ENCODE data around the gene DIP2C.
"Not testable (repeated sequence)": the region's sequence is repeated elsewhere in the genome, so short reads cannot be mapped to it uniquely, and the experiment has no call there.

Gene DIP2C

DNA sequence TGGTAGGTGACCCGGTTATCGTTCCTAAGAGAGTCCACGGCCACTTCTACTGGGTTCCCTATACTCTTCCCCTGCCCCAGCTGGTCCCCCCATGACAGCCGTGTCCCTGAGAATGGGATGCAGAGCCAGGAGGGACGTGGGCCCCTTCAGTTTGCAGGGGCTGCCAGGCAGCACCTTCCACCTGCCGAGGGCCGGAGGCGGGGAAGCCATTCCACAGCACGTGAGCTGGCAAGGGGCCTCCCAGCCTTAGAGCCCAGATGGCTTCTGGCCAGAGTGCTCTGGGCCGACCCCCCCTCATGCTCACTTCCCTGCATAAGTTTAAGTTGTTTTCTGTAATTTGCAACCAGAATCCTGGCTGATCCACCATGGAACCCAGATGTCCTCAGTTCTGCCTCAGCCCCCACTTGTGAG lies 39.0 kb downstream of the DIP2C start:
- Histone ChIP-seq H3K27ac (no peak overlapping the region), H3K4me3 (ENCODE audit: low read depth, low read length) (no peak overlapping the region), H3K27me3 (replicated peaks) (no peaks in the 10 kb centered on the region), H3K36me3 (replicated peaks) (no peaks in the 10 kb centered on the region)
- in situ Hi-C loops (cut with HindIII; ENCODE audit: low pct_ligation_motif_present, low sequenced_read_pairs) = no loop called here
- TF ChIP-seq, protein P1, sequence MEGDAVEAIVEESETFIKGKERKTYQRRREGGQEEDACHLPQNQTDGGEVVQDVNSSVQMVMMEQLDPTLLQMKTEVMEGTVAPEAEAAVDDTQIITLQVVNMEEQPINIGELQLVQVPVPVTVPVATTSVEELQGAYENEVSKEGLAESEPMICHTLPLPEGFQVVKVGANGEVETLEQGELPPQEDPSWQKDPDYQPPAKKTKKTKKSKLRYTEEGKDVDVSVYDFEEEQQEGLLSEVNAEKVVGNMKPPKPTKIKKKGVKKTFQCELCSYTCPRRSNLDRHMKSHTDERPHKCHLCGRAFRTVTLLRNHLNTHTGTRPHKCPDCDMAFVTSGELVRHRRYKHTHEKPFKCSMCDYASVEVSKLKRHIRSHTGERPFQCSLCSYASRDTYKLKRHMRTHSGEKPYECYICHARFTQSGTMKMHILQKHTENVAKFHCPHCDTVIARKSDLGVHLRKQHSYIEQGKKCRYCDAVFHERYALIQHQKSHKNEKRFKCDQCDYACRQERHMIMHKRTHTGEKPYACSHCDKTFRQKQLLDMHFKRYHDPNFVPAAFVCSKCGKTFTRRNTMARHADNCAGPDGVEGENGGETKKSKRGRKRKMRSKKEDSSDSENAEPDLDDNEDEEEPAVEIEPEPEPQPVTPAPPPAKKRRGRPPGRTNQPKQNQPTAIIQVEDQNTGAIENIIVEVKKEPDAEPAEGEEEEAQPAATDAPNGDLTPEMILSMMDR (IDR thresholded peaks at IDR 0.05; ENCODE audit: low read depth, low read length, missing control alignments) = no peak
- no peak for DNase-seq

DNA sequence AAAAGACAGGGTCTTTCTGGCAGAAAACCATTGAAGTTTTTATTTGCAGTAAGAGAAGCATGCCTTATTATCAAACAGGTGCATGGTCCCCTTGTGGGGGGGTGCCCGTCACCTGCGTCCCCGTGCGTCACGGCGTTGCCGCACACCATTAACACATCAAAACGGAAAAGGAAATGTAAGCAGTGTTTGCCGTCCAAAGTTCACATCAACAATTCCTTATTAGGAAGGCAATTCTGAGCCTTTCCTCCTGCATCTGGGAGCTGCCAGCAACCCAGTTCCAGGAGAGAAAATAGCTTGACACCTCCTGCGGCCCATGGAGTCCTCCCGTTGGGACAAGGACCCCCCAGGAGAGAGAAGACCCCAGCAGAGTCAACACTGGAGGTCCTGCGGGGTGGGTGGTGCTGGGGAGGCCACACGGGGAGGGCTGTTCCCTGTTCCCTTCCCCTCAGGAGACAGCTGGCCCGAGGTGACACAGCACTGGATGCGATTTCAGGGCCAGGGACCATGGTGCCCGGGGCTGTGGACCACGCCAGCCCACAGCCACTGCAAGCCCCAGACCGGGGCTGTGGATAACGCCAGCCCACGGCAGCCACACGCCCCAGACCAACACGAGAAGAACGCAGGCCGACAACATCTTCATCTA lies 39.5 kb downstream of the DIP2C start:
- Histone ChIP-seq H3K36me3 (replicated peaks) (no peaks in the 10 kb centered on the region), H3K27ac (no peak overlapping the region), H3K4me3 (ENCODE audit: low read depth, low read length) (no peak overlapping the region), H3K27me3 (replicated peaks) (no peaks in the 10 kb centered on the region)
- TF ChIP-seq, protein P1 (IDR thresholded peaks at IDR 0.05; ENCODE audit: low read depth, low read length, missing control alignments) = no peak
- in situ Hi-C loops (cut with HindIII; ENCODE audit: low pct_ligation_motif_present, low sequenced_read_pairs) = no loop called here
- no peak for DNase-seq

DNA sequence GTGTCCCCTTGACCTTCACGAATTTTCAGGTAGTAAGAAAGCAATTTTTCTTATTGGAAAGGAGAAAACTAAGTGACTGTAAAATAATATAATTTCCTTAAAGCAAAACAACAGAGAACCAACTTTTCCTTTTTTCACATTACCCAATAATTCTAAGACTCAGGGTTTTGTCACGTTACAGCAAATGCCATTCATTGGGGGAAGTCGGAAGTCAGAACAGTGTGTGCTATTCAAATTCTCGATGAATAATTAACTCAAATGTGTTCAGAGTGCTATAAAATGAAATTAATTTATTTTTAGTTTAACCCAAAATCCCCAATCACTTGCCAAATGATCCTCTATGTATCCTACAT lies 40.0 kb downstream of the DIP2C start:
- Histone ChIP-seq H3K36me3 (replicated peaks) (no peaks in the 10 kb centered on the region), H3K4me3 (ENCODE audit: low read depth, low read length) (no peak overlapping the region), H3K27ac (no peak overlapping the region), H3K27me3 (replicated peaks) (no peaks in the 10 kb centered on the region)
- no peak for DNase-seq
- in situ Hi-C loops (cut with HindIII; ENCODE audit: low pct_ligation_motif_present, low sequenced_read_pairs) = no loop called here
- TF ChIP-seq, protein P1 (IDR thresholded peaks at IDR 0.05; ENCODE audit: low read depth, low read length, missing control alignments) = no peak

- in situ Hi-C loops (cut with HindIII; ENCODE audit: low pct_ligation_motif_present, low sequenced_read_pairs); H3K27ac ChIP-seq; H3K4me3 ChIP-seq (ENCODE audit: low read depth, low read length); H3K27me3 ChIP-seq (replicated peaks); H3K36me3 ChIP-seq (replicated peaks); DNase-seq: not testable (repeated sequence)
These were observed 42.4 kb downstream of the DIP2C start for GRCh38 chr10:647019-647418.

DNA sequence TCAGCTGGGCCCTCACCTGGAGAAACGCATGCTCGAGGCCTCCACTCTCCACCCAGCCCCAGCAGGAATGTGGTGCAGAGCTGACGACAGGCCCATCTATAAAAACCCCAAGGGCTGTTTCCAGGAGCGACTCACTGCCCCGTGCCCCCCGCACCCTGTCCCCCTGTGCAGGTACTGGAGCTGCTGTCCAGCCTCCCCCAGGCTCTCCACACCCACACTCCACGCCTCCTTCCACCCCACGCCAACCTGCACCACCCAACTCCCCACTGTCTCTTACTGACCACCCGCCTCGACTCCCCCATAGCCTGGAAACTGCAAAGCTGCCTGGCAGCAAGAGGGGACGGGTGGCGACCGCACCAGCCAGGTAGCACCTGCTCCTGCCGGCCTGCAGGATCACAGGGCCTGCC lies 43.3 kb downstream of the DIP2C start:
- in situ Hi-C loops (cut with HindIII; ENCODE audit: low pct_ligation_motif_present, low sequenced_read_pairs) = no loop called here
- Histone ChIP-seq H3K4me3 (ENCODE audit: low read depth, low read length) (no peak overlapping the region), H3K27me3 (replicated peaks) (no peaks in the 10 kb centered on the region), H3K27ac (no peak overlapping the region), H3K36me3 (replicated peaks) (no peaks in the 10 kb centered on the region)
- TF ChIP-seq, protein P1 (IDR thresholded peaks at IDR 0.05; ENCODE audit: low read depth, low read length, missing control alignments) = no peak
- no peak for DNase-seq

GRCh38 chr10:644943-645334 lies 44.5 kb downstream of the DIP2C start:
- Histone ChIP-seq H3K27ac (no peak overlapping the region), H3K4me3 (ENCODE audit: low read depth, low read length) (no peak overlapping the region), H3K27me3 (replicated peaks) (no peaks in the 10 kb centered on the region), H3K36me3 (replicated peaks) (no peaks in the 10 kb centered on the region)
- DNase-seq = no peak
- TF ChIP-seq, protein P1 (IDR thresholded peaks at IDR 0.05; ENCODE audit: low read depth, low read length, missing control alignments) = no peak
- in situ Hi-C loops (cut with HindIII; ENCODE audit: low pct_ligation_motif_present, low sequenced_read_pairs) = no loop called here

Measured in brain microvascular endothelial cell (primary cell).